Memory B cell (primary cell): Measurements from ENCODE around the gene SNX27.
"Not testable (repeated sequence)": the region's sequence is repeated elsewhere in the genome, so short reads cannot be mapped to it uniquely, and the experiment has no call there.

ENCODE experiments used
- ATAC-seq: fragments of 150-1000 bp; cut with Tn5 transposase; 2 replicates; pipeline ENCODE4 v1.10.0; 2021; ENCODE audit warnings: low read depth, mild to moderate bottlenecking, moderate library complexity
- DNase-seq, 2 donors: peaks; one replicate each; pipeline ENCODE4 v3.0.0; 2022; ENCODE audit warnings: low spot score in 2 of 2
- H3K27ac Mint-ChIP-seq: one replicate; pipeline ENCODE4 v1.8.0; 2022; ENCODE audit warnings: mild to moderate bottlenecking, moderate library complexity, mixed read lengths
- H3K27me3 Mint-ChIP-seq: one replicate; pipeline ENCODE4 v1.8.0; 2022; ENCODE audit warnings: mixed read lengths
- H3K36me3 Mint-ChIP-seq: one replicate; pipeline ENCODE4 v1.8.0; 2022; ENCODE audit warnings: mild to moderate bottlenecking, mixed read lengths
- H3K4me1 Mint-ChIP-seq: one replicate; pipeline ENCODE4 v1.8.0; 2022; ENCODE audit warnings: mixed read lengths
- H3K4me3 Mint-ChIP-seq: one replicate; pipeline ENCODE4 v1.8.0; 2022; ENCODE audit warnings: mild to moderate bottlenecking, moderate library complexity, mixed read lengths
- H3K9me3 Mint-ChIP-seq: one replicate; pipeline ENCODE4 v1.8.0; 2022; ENCODE audit warnings: mixed read lengths

SNX27 gene

GRCh38 chr1:151584278-151584677 is 27.6 kb upstream of the SNX27 start:
- ATAC-seq (no peak), DNase-seq (no peak)
- H3K4me1 Mint-ChIP-seq, result no peaks in the 10 kb centered on the region
- no peaks in the 10 kb centered on the region for H3K9me3 Mint-ChIP-seq
- H3K27me3 Mint-ChIP-seq, result no peaks in the 10 kb centered on the region
- H3K36me3 Mint-ChIP-seq, result no peaks in the 10 kb centered on the region
- no peak overlapping the region for H3K27ac Mint-ChIP-seq
- H3K4me3 Mint-ChIP-seq, result no peak overlapping the region

GRCh38 chr1:151584780-151585179 is 27.1 kb upstream of the SNX27 start:
- no peaks in the 10 kb centered on the region for H3K4me1 Mint-ChIP-seq
- peaks cover under 1% of the 10 kb centered on the region for H3K9me3 Mint-ChIP-seq
- H3K27me3 Mint-ChIP-seq, result no peaks in the 10 kb centered on the region
- no peak overlapping the region for H3K4me3 Mint-ChIP-seq
- DNase-seq (no peak), ATAC-seq (no peak)
- peaks cover under 1% of the 10 kb centered on the region for H3K36me3 Mint-ChIP-seq
- no peak overlapping the region for H3K27ac Mint-ChIP-seq

GRCh38 chr1:151585622-151586021 is 26.2 kb upstream of the SNX27 start:
- Mint-ChIP-seq H3K27me3 (peaks cover 3% of the 10 kb centered on the region), H3K36me3 (peaks cover 5% of the 10 kb centered on the region), H3K9me3 (peaks cover 5% of the 10 kb centered on the region), H3K27ac (no peak overlapping the region), H3K4me1 (no peaks in the 10 kb centered on the region), H3K4me3 (no peak overlapping the region)
- ATAC-seq (no peak), DNase-seq (no peak)

- H3K4me3 Mint-ChIP-seq, result no peak overlapping the region
- no peak overlapping the region for H3K27ac Mint-ChIP-seq
- ATAC-seq (no peak), DNase-seq (no peak)
- peaks cover 6% of the 10 kb centered on the region for H3K4me1 Mint-ChIP-seq
- peaks cover 10% of the 10 kb centered on the region for H3K9me3 Mint-ChIP-seq
- peaks cover 4% of the 10 kb centered on the region for H3K27me3 Mint-ChIP-seq
- H3K36me3 Mint-ChIP-seq, result peaks cover 8% of the 10 kb centered on the region
Measured at GRCh38 chr1:151590961-151591360, 20.9 kb upstream of the SNX27 start.

GRCh38 chr1:151593730-151594129 is 18.1 kb upstream of the SNX27 start:
- DNase-seq (no peak), ATAC-seq (peak; percentile 49)
- peak overlapping the region; percentile 65 for H3K4me3 Mint-ChIP-seq
- peaks cover 8% of the 10 kb centered on the region for H3K36me3 Mint-ChIP-seq
- H3K27me3 Mint-ChIP-seq, result peaks cover 4% of the 10 kb centered on the region
- peaks cover 6% of the 10 kb centered on the region for H3K4me1 Mint-ChIP-seq
- peak overlapping the region; percentile 3 for H3K27ac Mint-ChIP-seq
- H3K9me3 Mint-ChIP-seq, result peaks cover 10% of the 10 kb centered on the region

GRCh38 chr1:151594143-151594625 is 17.7 kb upstream of the SNX27 start:
- Mint-ChIP-seq H3K9me3 (peaks cover 10% of the 10 kb centered on the region), H3K27ac (peak overlapping the region; percentile 3)

GRCh38 chr1:151596166-151596953 is 15.5 kb upstream of the SNX27 start:
- H3K36me3 Mint-ChIP-seq, result no peaks in the 10 kb centered on the region
- peaks cover 1% of the 10 kb centered on the region for H3K9me3 Mint-ChIP-seq
- peaks cover 2% of the 10 kb centered on the region for H3K27me3 Mint-ChIP-seq
- no peak overlapping the region for H3K4me3 Mint-ChIP-seq
- ATAC-seq (no peak), DNase-seq (no peak)
- no peak overlapping the region for H3K27ac Mint-ChIP-seq
- peaks cover 6% of the 10 kb centered on the region for H3K4me1 Mint-ChIP-seq

More at GRCh38 chr1:151594143-151594625, 17.7 kb upstream of the SNX27 start:
- DNase-seq (peak; percentile 80 to 82), ATAC-seq (peak; percentile 100)
- Mint-ChIP-seq H3K27me3 (peaks cover 4% of the 10 kb centered on the region), H3K36me3 (peaks cover 8% of the 10 kb centered on the region), H3K4me1 (peaks cover 6% of the 10 kb centered on the region), H3K4me3 (peak overlapping the region; percentile 65)

- H3K4me1 Mint-ChIP-seq, ATAC-seq, DNase-seq, H3K36me3 Mint-ChIP-seq, H3K27ac Mint-ChIP-seq, H3K4me3 Mint-ChIP-seq, H3K9me3 Mint-ChIP-seq: not testable (repeated sequence)
- peaks cover 14% of the 10 kb centered on the region for H3K27me3 Mint-ChIP-seq
Measured at GRCh38 chr1:151602550-151602949, 9.3 kb upstream of the SNX27 start.

- no peaks in the 10 kb centered on the region for H3K9me3 Mint-ChIP-seq
- H3K4me1 Mint-ChIP-seq, result no peaks in the 10 kb centered on the region
- DNase-seq (no peak), ATAC-seq (no peak)
- peaks cover 20% of the 10 kb centered on the region for H3K27me3 Mint-ChIP-seq
- no peak overlapping the region for H3K27ac Mint-ChIP-seq
- H3K36me3 Mint-ChIP-seq, result no peaks in the 10 kb centered on the region
- H3K4me3 Mint-ChIP-seq, result no peak overlapping the region
Measured at GRCh38 chr1:151604291-151604690, 7.6 kb upstream of the SNX27 start.

GRCh38 chr1:151606384-151606783 is 5.5 kb upstream of the SNX27 start:
- no peak for ATAC-seq
- Mint-ChIP-seq H3K27ac (no peak overlapping the region), H3K27me3 (peaks cover 20% of the 10 kb centered on the region), H3K9me3 (no peaks in the 10 kb centered on the region), H3K36me3 (no peaks in the 10 kb centered on the region), H3K4me3 (no peak overlapping the region), H3K4me1 (no peaks in the 10 kb centered on the region)
- no peak for DNase-seq

- H3K4me3 Mint-ChIP-seq, result no peak overlapping the region
- H3K9me3 Mint-ChIP-seq, result no peaks in the 10 kb centered on the region
Measured at GRCh38 chr1:151606857-151607256, 5.0 kb upstream of the SNX27 start.

GRCh38 chr1:151610142-151610541 is 1.7 kb upstream of the SNX27 start:
- Mint-ChIP-seq H3K27ac (no peak overlapping the region), H3K36me3 (peaks cover 4% of the 10 kb centered on the region), H3K4me1 (peaks cover 18% of the 10 kb centered on the region), H3K9me3 (no peaks in the 10 kb centered on the region), H3K27me3 (peaks cover 12% of the 10 kb centered on the region), H3K4me3 (no peak overlapping the region)
- ATAC-seq (no peak), DNase-seq (no peak)

More at GRCh38 chr1:151606857-151607256, 5.0 kb upstream of the SNX27 start:
- H3K27ac Mint-ChIP-seq, result no peak overlapping the region
- no peaks in the 10 kb centered on the region for H3K36me3 Mint-ChIP-seq
- peaks cover 2% of the 10 kb centered on the region for H3K4me1 Mint-ChIP-seq
- no peak for ATAC-seq
- H3K27me3 Mint-ChIP-seq, result peaks cover 20% of the 10 kb centered on the region
- DNase-seq, result no peak

- ATAC-seq (no peak), DNase-seq (no peak)
- Mint-ChIP-seq H3K27ac (peak overlapping the region; percentile 51), H3K27me3 (peaks cover 9% of the 10 kb centered on the region), H3K4me3 (peak overlapping the region; percentile 98), H3K9me3 (no peaks in the 10 kb centered on the region), H3K4me1 (peaks cover 24% of the 10 kb centered on the region), H3K36me3 (peaks cover 5% of the 10 kb centered on the region)
Measured at GRCh38 chr1:151611288-151611790, 511 bp upstream of the SNX27 start.

- Mint-ChIP-seq H3K27me3 (peaks cover 4% of the 10 kb centered on the region), H3K27ac (peak overlapping the region; percentile 96), H3K9me3 (no peaks in the 10 kb centered on the region), H3K36me3 (peaks cover 5% of the 10 kb centered on the region), H3K4me1 (peaks cover 24% of the 10 kb centered on the region), H3K4me3 (peak overlapping the region; percentile 98)
- DNase-seq (no peak), ATAC-seq (peak; percentile 3)
Measured at GRCh38 chr1:151612501-151613281, 841 bp downstream of the SNX27 start.
